ENCODE data around the gene SF3A2. TPM values are rescaled to one million over a fixed set of nuclear protein-coding genes. Genes with fewer than 3 reads are reported as not detected.

SF3A2 gene
- total RNA-seq, 2 experiments from 2014 or later = 124 to 206 TPM

- Histone ChIP-seq H3K79me2 (ENCODE audit: insufficient read depth, low read depth, low read length) (peaks cover 46% of the 10 kb centered on the region), H3K27ac (ENCODE audit: low read depth, low read length, poor library complexity, severe bottlenecking) (no peak overlapping the region), H2AFZ (ENCODE audit: low read length) (no peak overlapping the region), H3K4me3 (ENCODE audit: low read depth, low read length, poor library complexity, severe bottlenecking) (no peak overlapping the region), H3K9me3 (ENCODE audit: low read length) (no peaks in the 10 kb centered on the region), H4K20me1 (ENCODE audit: insufficient read depth, low read length) (peaks cover 6% of the 10 kb centered on the region), H3K36me3 (ENCODE audit: insufficient read depth, low read length) (peaks cover 57% of the 10 kb centered on the region), H3K4me1 (ENCODE audit: insufficient read depth, low read length, poor library complexity, severe bottlenecking) (peaks cover 26% of the 10 kb centered on the region), H3K9me2 (ENCODE audit: insufficient read depth, low read length) (no peaks in the 10 kb centered on the region), H3K4me2 (ENCODE audit: low read length) (no peak overlapping the region)
- CTCF ChIA-PET (ENCODE audit: unreplicated experiment) = interaction anchor here (0.6 to 0.7 kb wide), 2 partner anchors 14 to 20 kb away, joined by 3 to 4 read pairs; no protein-coding TSS in a partner anchor
- intact Hi-C loops (cut with micrococcal nuclease; ENCODE audit: unreplicated experiment) = no loop called here
- TF ChIP-seq EZH2phosphoT487 (IDR thresholded peaks at IDR 0.05; ENCODE audit: borderline replicate concordance, low read depth, low read length) (no peak), CTCF (conservative IDR thresholded peaks at IDR 0.05; ENCODE audit: low read length) (peak; percentile 67)
- POLR2A ChIA-PET = no interaction called here
- DNase-seq (ENCODE audit: low spot score) = peak; percentile 62
- no TSS peak for BruUV-seq (replicated peaks)
Observed at GRCh38 chr19:2274931-2275535, 38.4 kb downstream of the SF3A2 start.

- Histone ChIP-seq H3K79me2 (ENCODE audit: insufficient read depth, low read depth, low read length) (peaks cover 38% of the 10 kb centered on the region), H3K4me2 (ENCODE audit: low read length) (no peak overlapping the region), H3K4me3 (ENCODE audit: low read depth, low read length, poor library complexity, severe bottlenecking) (no peak overlapping the region), H3K27ac (ENCODE audit: low read depth, low read length, poor library complexity, severe bottlenecking) (no peak overlapping the region), H4K20me1 (ENCODE audit: insufficient read depth, low read length) (peaks cover 6% of the 10 kb centered on the region), H3K9me2 (ENCODE audit: insufficient read depth, low read length) (no peaks in the 10 kb centered on the region), H3K36me3 (ENCODE audit: insufficient read depth, low read length) (peaks cover 51% of the 10 kb centered on the region), H2AFZ (ENCODE audit: low read length) (no peak overlapping the region), H3K9me3 (ENCODE audit: low read length) (no peaks in the 10 kb centered on the region), H3K4me1 (ENCODE audit: insufficient read depth, low read length, poor library complexity, severe bottlenecking) (peaks cover 26% of the 10 kb centered on the region)
- CTCF ChIA-PET (ENCODE audit: unreplicated experiment) = no interaction called here
- TF ChIP-seq EZH2phosphoT487 (IDR thresholded peaks at IDR 0.05; ENCODE audit: borderline replicate concordance, low read depth, low read length) (no peak), CTCF (conservative IDR thresholded peaks at IDR 0.05; ENCODE audit: low read length) (no peak)
- no peak for DNase-seq (ENCODE audit: low spot score)
- POLR2A ChIA-PET = no interaction called here
- no TSS peak for BruUV-seq (replicated peaks)
- intact Hi-C loops (cut with micrococcal nuclease; ENCODE audit: unreplicated experiment) = no loop called here
Observed at GRCh38 chr19:2275588-2276428, 39.2 kb downstream of the SF3A2 start.

Data from OCI-LY7 (cell line).